DMS114 treated with DMSO at 0.1 percent for 48 hours (cell line): ENCODE measurements around the gene TCN1.
A peak's percentile ranks its signal among the peaks of the same experiment; 100 is the strongest.
"Not testable (repeated sequence)": the region's sequence is repeated elsewhere in the genome, so short reads cannot be mapped to it uniquely, and the experiment has no call there.

Experiments used
- DNase-seq: peaks from one replicate; lab custom pipeline; 2025; ENCODE audit not compliant: unreplicated experiment; lab: John Stamatoyannopoulos, UW

The TCN1 gene

GRCh38 chr11:59857439-59858434, 8.6 kb downstream of the TCN1 start:
- no peak for DNase-seq

GRCh38 chr11:59854871-59855270, 11.4 kb downstream of the TCN1 start:
- DNase-seq: no peak

- DNase-seq: not testable (repeated sequence)
Observed at GRCh38 chr11:59851416-59851815, 14.9 kb downstream of the TCN1 start.

- not testable (repeated sequence) for DNase-seq
Observed at GRCh38 chr11:59849551-59849950, 16.7 kb downstream of the TCN1 start.

- DNase-seq: no peak
Observed at GRCh38 chr11:59849129-59849528, 17.2 kb downstream of the TCN1 start.

- not testable (repeated sequence) for DNase-seq
Observed at GRCh38 chr11:59848439-59848838, 17.8 kb downstream of the TCN1 start.

- DNase-seq: no peak
Observed at GRCh38 chr11:59847626-59848025, 18.7 kb downstream of the TCN1 start.

- DNase-seq: no peak
Observed at GRCh38 chr11:59846556-59846955, 19.7 kb downstream of the TCN1 start.

GRCh38 chr11:59845399-59845798, 20.9 kb downstream of the TCN1 start, which contains the start of gene CBLIF:
CBLIF (minus strand) TSS chr11:59845499; CDS start chr11:59845453, 46 bp downstream.
- DNase-seq: no peak

GRCh38 chr11:59842316-59842715, 24.0 kb downstream of the TCN1 start:
- no peak for DNase-seq

- no peak for DNase-seq
Observed at GRCh38 chr11:59841514-59841913, 24.8 kb downstream of the TCN1 start.

- no peak for DNase-seq
Observed at GRCh38 chr11:59839615-59840014, 26.7 kb downstream of the TCN1 start.

GRCh38 chr11:59833602-59834001, 32.7 kb downstream of the TCN1 start:
- no peak for DNase-seq

GRCh38 chr11:59829358-59829757, 36.9 kb downstream of the TCN1 start:
- DNase-seq: no peak

- DNase-seq: peak; percentile 23
Observed at GRCh38 chr11:59822989-59823566, 43.2 kb downstream of the TCN1 start.

GRCh38 chr11:59818572-59818971, 47.7 kb downstream of the TCN1 start:
- no peak for DNase-seq

GRCh38 chr11:59816434-59816833, 49.9 kb downstream of the TCN1 start:
- not testable (repeated sequence) for DNase-seq

GRCh38 chr11:59815754-59816153, 50.5 kb downstream of the TCN1 start:
- DNase-seq: no peak

GRCh38 chr11:59814021-59814420, 52.3 kb downstream of the TCN1 start:
- DNase-seq: no peak

GRCh38 chr11:59813364-59813763, 52.9 kb downstream of the TCN1 start:
- DNase-seq: no peak

- DNase-seq: no peak
Observed at GRCh38 chr11:59812220-59812619, 54.1 kb downstream of the TCN1 start.

- DNase-seq: no peak
Observed at GRCh38 chr11:59810911-59811259, 55.4 kb downstream of the TCN1 start.
